RWPE2 (cell line): Measurements from ENCODE around the gene EHHADH.

Experiments
- ATAC-seq: fragments of 200-7000 bp; cut with Tn5 transposase; 3 replicates; pipeline ENCODE4 v1.9.1; 2021; ENCODE audit warnings: low read depth
- DNase-seq: peaks from one replicate; pipeline ENCODE4 v3.0.0-alpha.2; 2020; ENCODE audit warnings: low spot score
- H3K27ac ChIP-seq: fragments of 450-650 bp; 2 replicates; pipeline ENCODE4 v1.5.1; 2017; ENCODE audit warnings: mild to moderate bottlenecking; ENCODE audit not compliant: poor library complexity, severe bottlenecking
- H3K27me3 ChIP-seq: fragments of 250-450 bp; sonication (Bioruptor Pico); 2 replicates; pipeline ENCODE4 v1.5.1; 2021; ENCODE audit warnings: mild to moderate bottlenecking, moderate library complexity; ENCODE audit not compliant: insufficient read depth, poor library complexity, severe bottlenecking
- H3K36me3 ChIP-seq: fragments of 250-450 bp; sonication (Bioruptor Pico); 2 replicates; pipeline ENCODE4 v1.5.1; 2020; ENCODE audit warnings: low read depth, mild to moderate bottlenecking, moderate library complexity
- H3K4me1 ChIP-seq: fragments of 250-450 bp; sonication (Bioruptor Pico); 2 replicates; pipeline ENCODE4 v1.5.1; 2021; ENCODE audit warnings: mild to moderate bottlenecking, moderate library complexity; ENCODE audit not compliant: insufficient read depth, poor library complexity, severe bottlenecking
- H3K4me3 ChIP-seq: fragments of 250-450 bp; sonication (Bioruptor Pico); 2 replicates; pipeline ENCODE4 v1.5.1; 2021; ENCODE audit warnings: mild to moderate bottlenecking, moderate library complexity; ENCODE audit not compliant: severe bottlenecking
- H3K9me3 ChIP-seq: fragments of 250-450 bp; sonication (Bioruptor Pico); 2 replicates; pipeline ENCODE4 v1.5.1; 2021; ENCODE audit warnings: mild to moderate bottlenecking, moderate library complexity; ENCODE audit not compliant: severe bottlenecking
- TF ChIP-seq, protein P1 (sequence below): fragments of 450-650 bp; IDR thresholded peaks from one replicate; pipeline ENCODE4 v1.5.1; 2017; ENCODE audit warnings: mild to moderate bottlenecking, moderate library complexity; ENCODE audit not compliant: poor library complexity, severe bottlenecking

Gene EHHADH

DNA sequence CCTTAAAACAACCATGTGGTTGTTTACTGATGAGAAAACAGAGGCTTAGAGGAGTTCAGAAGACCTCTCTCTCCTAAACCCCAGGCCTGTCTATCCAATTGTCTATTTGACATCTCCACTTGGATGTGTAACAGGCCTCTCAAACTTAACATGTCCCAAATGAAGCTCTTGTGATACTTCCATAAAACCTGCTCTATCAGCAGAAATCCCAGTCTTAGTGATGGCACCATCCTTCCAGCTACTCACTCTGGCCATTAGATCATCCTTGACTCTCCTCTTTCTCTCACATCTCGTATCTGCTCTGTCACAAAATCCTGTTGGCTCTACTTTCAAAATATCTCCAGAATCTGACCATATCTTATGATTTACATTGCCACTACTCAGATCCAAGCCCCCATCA lies 28.8 kb downstream of the EHHADH start:
- Histone ChIP-seq H3K4me1 (no peaks in the 10 kb centered on the region), H3K27me3 (no peaks in the 10 kb centered on the region), H3K36me3 (no peaks in the 10 kb centered on the region), H3K27ac (no peak overlapping the region), H3K4me3 (no peak overlapping the region), H3K9me3 (no peaks in the 10 kb centered on the region)
- TF ChIP-seq, protein P1, sequence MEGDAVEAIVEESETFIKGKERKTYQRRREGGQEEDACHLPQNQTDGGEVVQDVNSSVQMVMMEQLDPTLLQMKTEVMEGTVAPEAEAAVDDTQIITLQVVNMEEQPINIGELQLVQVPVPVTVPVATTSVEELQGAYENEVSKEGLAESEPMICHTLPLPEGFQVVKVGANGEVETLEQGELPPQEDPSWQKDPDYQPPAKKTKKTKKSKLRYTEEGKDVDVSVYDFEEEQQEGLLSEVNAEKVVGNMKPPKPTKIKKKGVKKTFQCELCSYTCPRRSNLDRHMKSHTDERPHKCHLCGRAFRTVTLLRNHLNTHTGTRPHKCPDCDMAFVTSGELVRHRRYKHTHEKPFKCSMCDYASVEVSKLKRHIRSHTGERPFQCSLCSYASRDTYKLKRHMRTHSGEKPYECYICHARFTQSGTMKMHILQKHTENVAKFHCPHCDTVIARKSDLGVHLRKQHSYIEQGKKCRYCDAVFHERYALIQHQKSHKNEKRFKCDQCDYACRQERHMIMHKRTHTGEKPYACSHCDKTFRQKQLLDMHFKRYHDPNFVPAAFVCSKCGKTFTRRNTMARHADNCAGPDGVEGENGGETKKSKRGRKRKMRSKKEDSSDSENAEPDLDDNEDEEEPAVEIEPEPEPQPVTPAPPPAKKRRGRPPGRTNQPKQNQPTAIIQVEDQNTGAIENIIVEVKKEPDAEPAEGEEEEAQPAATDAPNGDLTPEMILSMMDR: no peak
- ATAC-seq: no peak
- no peak for DNase-seq

DNA sequence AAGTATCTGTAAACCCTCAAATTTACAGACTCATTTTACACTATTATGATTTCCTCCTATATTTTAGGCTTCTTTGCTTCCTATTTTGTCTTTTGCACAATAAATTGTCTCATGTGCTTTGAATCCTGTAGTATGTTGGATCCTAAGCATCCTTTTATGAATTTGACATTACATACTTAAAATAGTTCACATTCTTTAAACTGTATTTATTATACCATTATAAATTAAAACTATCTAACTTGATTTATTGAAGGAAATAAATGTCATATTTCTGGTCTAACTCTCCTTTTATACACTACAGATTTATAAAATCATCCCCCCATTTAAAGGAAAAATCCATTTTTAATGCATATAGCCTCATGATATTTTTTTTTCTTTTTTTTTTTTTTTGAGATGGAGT lies 32.6 kb downstream of the EHHADH start:
- Histone ChIP-seq H3K9me3 (no peaks in the 10 kb centered on the region), H3K4me3 (no peak overlapping the region), H3K27me3 (no peaks in the 10 kb centered on the region), H3K36me3 (no peaks in the 10 kb centered on the region), H3K4me1 (no peaks in the 10 kb centered on the region), H3K27ac (no peak overlapping the region)
- TF ChIP-seq, protein P1: no peak
- DNase-seq (no peak), ATAC-seq (no peak)

DNA sequence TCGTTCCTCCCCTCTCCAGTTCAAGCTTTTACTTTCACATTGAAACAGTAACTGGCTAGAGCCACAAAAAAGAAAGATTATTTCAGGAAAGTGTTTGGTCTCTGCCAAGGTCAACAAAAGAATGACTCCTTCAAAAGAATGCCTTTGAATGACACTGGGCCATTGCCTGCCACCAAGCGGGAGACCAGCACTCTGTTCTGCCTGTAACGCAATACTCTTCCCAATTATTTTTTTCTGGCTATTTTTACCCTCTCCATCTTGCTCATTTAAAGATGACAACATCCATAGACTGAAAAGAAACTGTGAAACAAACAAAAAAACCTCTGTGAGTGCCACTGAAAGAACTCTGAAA lies 37.3 kb downstream of the EHHADH start:
- H3K27me3 ChIP-seq: no peaks in the 10 kb centered on the region
- H3K36me3 ChIP-seq: no peaks in the 10 kb centered on the region
- no peaks in the 10 kb centered on the region for H3K9me3 ChIP-seq
- TF ChIP-seq, protein P1: no peak
- DNase-seq: no peak
- no peak overlapping the region for H3K27ac ChIP-seq
- no peaks in the 10 kb centered on the region for H3K4me1 ChIP-seq
- H3K4me3 ChIP-seq: no peak overlapping the region
- no peak for ATAC-seq

DNA sequence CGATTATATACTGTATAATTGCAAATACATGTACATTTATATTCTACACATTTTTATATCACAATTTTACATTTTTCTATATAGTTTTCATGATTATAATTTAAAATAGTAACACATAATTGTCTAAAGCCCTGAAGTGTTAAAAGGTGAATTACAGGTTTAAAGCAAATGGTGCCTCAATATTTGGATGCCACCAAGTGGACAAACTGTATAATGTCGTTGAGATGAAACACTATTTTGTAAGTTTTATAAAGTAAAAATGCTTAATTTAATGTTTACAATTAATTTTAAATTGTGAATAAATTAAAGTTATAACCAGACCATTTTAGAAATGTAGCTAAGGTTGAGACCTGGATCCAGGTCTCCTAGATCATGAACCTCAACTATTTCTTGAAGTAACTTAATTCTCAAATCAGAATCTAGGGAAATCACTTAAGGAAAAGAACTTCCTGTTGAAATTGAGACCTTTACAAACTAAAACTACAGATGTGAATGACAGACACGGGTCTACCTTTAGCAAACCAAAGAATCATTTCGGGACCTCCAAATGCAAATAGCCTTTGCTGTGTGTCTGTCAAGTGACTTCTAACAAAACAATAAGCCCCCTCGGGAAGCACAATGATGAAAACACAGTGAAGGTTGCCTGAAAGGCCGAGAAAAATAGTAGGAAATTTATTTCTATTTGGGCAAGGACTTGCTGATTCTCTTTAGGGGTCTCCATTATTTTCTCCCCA lies 37.8 kb downstream of the EHHADH start:
- Histone ChIP-seq H3K27ac (no peak overlapping the region), H3K27me3 (no peaks in the 10 kb centered on the region), H3K4me1 (no peaks in the 10 kb centered on the region), H3K9me3 (no peaks in the 10 kb centered on the region), H3K36me3 (no peaks in the 10 kb centered on the region), H3K4me3 (no peak overlapping the region)
- ATAC-seq (no peak), DNase-seq (no peak)
- TF ChIP-seq, protein P1: peak; percentile 88

DNA sequence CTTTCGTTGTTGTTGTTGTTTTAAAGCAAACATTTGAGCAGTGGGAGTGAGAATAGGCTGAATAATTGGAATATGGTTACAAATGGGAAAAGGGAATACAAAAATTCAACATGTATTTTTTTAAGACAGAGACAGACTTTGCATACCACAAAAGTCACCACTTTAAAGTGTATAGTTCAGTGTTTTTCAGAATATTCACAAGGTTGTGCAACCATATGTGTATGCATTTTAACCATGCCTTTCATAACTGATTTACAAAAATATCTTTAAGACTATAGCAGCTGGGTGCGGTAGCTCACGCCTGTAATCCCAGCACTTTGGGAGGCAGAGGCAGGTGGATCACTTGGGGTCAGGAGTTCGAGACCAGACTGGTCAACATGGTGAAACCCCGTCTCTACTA lies 41.3 kb downstream of the EHHADH start:
- ATAC-seq: no peak

More for the DNA sequence above, 41.3 kb downstream of the EHHADH start:
- no peaks in the 10 kb centered on the region for H3K4me1 ChIP-seq
- H3K4me3 ChIP-seq: no peak overlapping the region
- no peaks in the 10 kb centered on the region for H3K9me3 ChIP-seq
- no peak overlapping the region for H3K27ac ChIP-seq
- no peak for DNase-seq
- TF ChIP-seq, protein P1: no peak
- H3K36me3 ChIP-seq: no peaks in the 10 kb centered on the region
- no peaks in the 10 kb centered on the region for H3K27me3 ChIP-seq
